ENCODE results near the gene TAF15. TPM values are rescaled to one million over a fixed set of nuclear protein-coding genes. Genes with fewer than 3 reads are reported as not detected.

TAF15 gene
- total RNA-seq, 4 donors from 2014 or later, result 25.2 to 39.5 (median 31.6) TPM

DNA sequence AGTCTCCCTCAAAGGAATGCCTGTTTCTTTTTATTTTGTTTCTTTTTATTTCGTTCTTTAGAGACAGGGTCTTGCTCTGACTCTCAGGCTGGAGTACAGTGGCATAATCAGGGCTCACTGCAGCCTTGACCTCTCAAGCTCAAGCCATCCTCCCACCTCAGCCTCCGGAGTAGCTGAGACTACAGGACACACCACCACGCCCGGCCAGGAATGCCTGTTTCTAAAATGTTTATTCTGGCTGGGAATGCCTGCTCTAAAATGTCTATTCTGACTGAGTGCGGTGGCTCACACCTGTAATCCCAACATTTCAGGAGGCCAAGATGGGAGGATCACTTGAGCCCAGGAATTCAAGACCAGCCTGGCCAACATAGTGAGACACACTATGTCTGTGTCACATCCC is 11.4 kb upstream of the TAF15 start:
- Histone ChIP-seq H3K4me1 (peaks cover 7 to 28% of the 10 kb centered on the region in 2 donors), H3K9me3 (no peaks in the 10 kb centered on the region), H3K27me3 (peaks cover 26 to 34% (median 29%) of the 10 kb centered on the region in 3 donors), H3K36me3 (no peaks in the 10 kb centered on the region), H3K4me3 (no peak overlapping the region), H3K27ac (no peak overlapping the region)
- intact Hi-C loops (cut with DNase I; ENCODE audit: low total_unique reads) (no loop called here), in situ Hi-C loops (cut with MboI; ENCODE audit: low sequenced_read_pairs in 4 of 4) (no loop called here)
- ATAC-seq, result no peak
- TF ChIP-seq, protein P1, sequence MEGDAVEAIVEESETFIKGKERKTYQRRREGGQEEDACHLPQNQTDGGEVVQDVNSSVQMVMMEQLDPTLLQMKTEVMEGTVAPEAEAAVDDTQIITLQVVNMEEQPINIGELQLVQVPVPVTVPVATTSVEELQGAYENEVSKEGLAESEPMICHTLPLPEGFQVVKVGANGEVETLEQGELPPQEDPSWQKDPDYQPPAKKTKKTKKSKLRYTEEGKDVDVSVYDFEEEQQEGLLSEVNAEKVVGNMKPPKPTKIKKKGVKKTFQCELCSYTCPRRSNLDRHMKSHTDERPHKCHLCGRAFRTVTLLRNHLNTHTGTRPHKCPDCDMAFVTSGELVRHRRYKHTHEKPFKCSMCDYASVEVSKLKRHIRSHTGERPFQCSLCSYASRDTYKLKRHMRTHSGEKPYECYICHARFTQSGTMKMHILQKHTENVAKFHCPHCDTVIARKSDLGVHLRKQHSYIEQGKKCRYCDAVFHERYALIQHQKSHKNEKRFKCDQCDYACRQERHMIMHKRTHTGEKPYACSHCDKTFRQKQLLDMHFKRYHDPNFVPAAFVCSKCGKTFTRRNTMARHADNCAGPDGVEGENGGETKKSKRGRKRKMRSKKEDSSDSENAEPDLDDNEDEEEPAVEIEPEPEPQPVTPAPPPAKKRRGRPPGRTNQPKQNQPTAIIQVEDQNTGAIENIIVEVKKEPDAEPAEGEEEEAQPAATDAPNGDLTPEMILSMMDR (IDR thresholded peaks at IDR 0.05 in 4 of 5, conservative IDR thresholded peaks at IDR 0.05 in 1 of 5), result no peak
- no peak for TF ChIP-seq POLR2A (IDR thresholded peaks at IDR 0.05)
- no peak for DNase-seq

DNA sequence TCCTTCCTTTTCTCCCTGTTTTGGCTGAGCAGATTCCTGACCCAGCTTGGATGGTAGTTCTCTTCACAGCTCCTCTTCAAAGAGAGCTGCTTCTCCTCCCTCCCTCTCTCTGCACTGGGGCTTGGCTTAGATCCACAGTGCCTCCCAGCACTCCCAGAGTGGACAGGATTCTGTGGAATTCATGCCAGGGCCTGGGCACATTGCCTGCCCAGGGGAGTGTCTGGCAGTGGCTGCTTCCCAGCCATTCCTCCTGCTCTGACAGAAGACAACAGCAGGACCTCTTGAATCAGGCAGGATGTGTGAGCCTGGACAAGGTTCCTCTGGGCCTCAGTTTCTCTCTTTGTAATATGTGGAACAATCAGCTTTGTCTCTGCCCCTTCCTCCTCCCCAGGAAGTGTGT is 9.3 kb upstream of the TAF15 start:
- Histone ChIP-seq H3K27ac (peak overlapping the region in 2 of 4 donors; percentile 1 to 35), H3K9me3 (no peaks in the 10 kb centered on the region), H3K27me3 (peaks cover 6 to 15% (median 15%) of the 10 kb centered on the region in 3 donors), H3K36me3 (no peaks in the 10 kb centered on the region), H3K4me1 (peaks cover 7 to 23% of the 10 kb centered on the region in 2 donors), H3K4me3 (no peak overlapping the region)
- intact Hi-C loops (cut with DNase I; ENCODE audit: low total_unique reads), result loop anchor here (10.0 kb wide), 1 partner anchor 685 kb away; the partner anchor contains the start of gene ZNHIT3
- in situ Hi-C loops (cut with MboI; ENCODE audit: low sequenced_read_pairs in 4 of 4), result loop anchor here in 2 of 4 donors (5.0 to 10.0 kb wide), 2 partner anchors 33 to 45 kb away; partner anchors contain the start of gene GAS2L2 (in 1 of the 2)
- ATAC-seq, result no peak
- peak in 1 of 2 donors; percentile 42 for DNase-seq
- no peak for TF ChIP-seq POLR2A (IDR thresholded peaks at IDR 0.05)
- TF ChIP-seq, protein P1 (IDR thresholded peaks at IDR 0.05 in 4 of 5, conservative IDR thresholded peaks at IDR 0.05 in 1 of 5), result no peak

GRCh38 chr17:35801583-35802224 is 7.6 kb upstream of the TAF15 start:
- H3K4me3 ChIP-seq, result no peak overlapping the region
- intact Hi-C loops (cut with DNase I; ENCODE audit: low total_unique reads), result loop anchor here (10.0 kb wide), 1 partner anchor 683 kb away; the partner anchor contains the start of gene ZNHIT3
- DNase-seq (peak; percentile 17 to 33), ATAC-seq (peak; percentile 39 to 49)
- in situ Hi-C loops (cut with MboI; ENCODE audit: low sequenced_read_pairs in 4 of 4), result loop anchor here in 2 of 4 donors (5.0 to 10.0 kb wide), 2 partner anchors 34 to 47 kb away; partner anchors contain the start of gene GAS2L2 (in 1 of the 2)
- no peaks in the 10 kb centered on the region for H3K36me3 ChIP-seq
- H3K9me3 ChIP-seq, result no peaks in the 10 kb centered on the region
- no peak for TF ChIP-seq POLR2A (IDR thresholded peaks at IDR 0.05)
- TF ChIP-seq, protein P1 (IDR thresholded peaks at IDR 0.05 in 4 of 5, conservative IDR thresholded peaks at IDR 0.05 in 1 of 5), result no peak
- peaks cover 3 to 19% of the 10 kb centered on the region in 2 donors for H3K4me1 ChIP-seq
- peak overlapping the region in 1 of 4 donors; percentile 46 for H3K27ac ChIP-seq
- peaks cover 0 to 1% (median 0%) of the 10 kb centered on the region in 3 donors for H3K27me3 ChIP-seq

- peak; percentile 20 to 24 for ATAC-seq
- peaks cover 0 to 14% of the 10 kb centered on the region in 2 donors for H3K4me1 ChIP-seq
- in situ Hi-C loops (cut with MboI; ENCODE audit: low sequenced_read_pairs in 4 of 4), result loop anchor here (5.0 to 10.0 kb wide), 3 partner anchors 37 to 50 kb away; partner anchors contain the start of genes C17orf50 (in 1 of the 4) and GAS2L2 (in 1 of the 4)
These were observed 4.6 kb upstream of the TAF15 start for GRCh38 chr17:35804658-35805192.

More at GRCh38 chr17:35804658-35805192, 4.6 kb upstream of the TAF15 start:
- Histone ChIP-seq H3K36me3 (no peaks in the 10 kb centered on the region), H3K27ac (no peak overlapping the region), H3K4me3 (no peak overlapping the region), H3K27me3 (no peaks in the 10 kb centered on the region), H3K9me3 (no peaks in the 10 kb centered on the region)
- TF ChIP-seq POLR2A (IDR thresholded peaks at IDR 0.05), result no peak
- TF ChIP-seq, protein P1 (IDR thresholded peaks at IDR 0.05 in 4 of 5, conservative IDR thresholded peaks at IDR 0.05 in 1 of 5), result peak; percentile 54 to 63 (median 58)
- DNase-seq, result no peak
- intact Hi-C loops (cut with DNase I; ENCODE audit: low total_unique reads), result loop anchor here (5.0 to 10.0 kb wide), 2 partner anchors 227 to 680 kb away; partner anchors contain the start of genes PEX12 and ZNHIT3

Measured in gastrocnemius medialis (tissue), 4 donors.